Stimulated activated naive CD4-positive, alpha-beta T cell treated with Interleukin-2 at 50 U/mL for 16 hours (primary cell): ENCODE measurements around the gene MAP1B.

Experiments used
- DNase-seq: peaks from one replicate; lab custom pipeline; 2025; lab: John Stamatoyannopoulos, UW

MAP1B gene

GRCh38 chr5:72133212-72133990 lies 26.1 kb downstream of the MAP1B start:
- no peak for DNase-seq

- no peak for DNase-seq
Observed at GRCh38 chr5:72134226-72134899, 27.1 kb downstream of the MAP1B start.

GRCh38 chr5:72137826-72138409 lies 30.6 kb downstream of the MAP1B start:
- DNase-seq = no peak

GRCh38 chr5:72138943-72139521 lies 31.8 kb downstream of the MAP1B start:
- no peak for DNase-seq

- no peak for DNase-seq
Observed at GRCh38 chr5:72140711-72141110, 33.4 kb downstream of the MAP1B start.

GRCh38 chr5:72141440-72142355 lies 34.4 kb downstream of the MAP1B start:
- DNase-seq = no peak

- no peak for DNase-seq
Observed at GRCh38 chr5:72144762-72145161, 37.5 kb downstream of the MAP1B start.

GRCh38 chr5:72145348-72145747 lies 38.1 kb downstream of the MAP1B start:
- DNase-seq = no peak

- DNase-seq = no peak
Observed at GRCh38 chr5:72146056-72146455, 38.8 kb downstream of the MAP1B start.

GRCh38 chr5:72147569-72147968 lies 40.3 kb downstream of the MAP1B start:
- no peak for DNase-seq

GRCh38 chr5:72149742-72150141 lies 42.5 kb downstream of the MAP1B start:
- DNase-seq = no peak

- no peak for DNase-seq
Observed at GRCh38 chr5:72151169-72151568, 43.9 kb downstream of the MAP1B start.

- DNase-seq = no peak
Observed at GRCh38 chr5:72151646-72152045, 44.4 kb downstream of the MAP1B start.

- DNase-seq = no peak
Observed at GRCh38 chr5:72152545-72152944, 45.3 kb downstream of the MAP1B start.

GRCh38 chr5:72153551-72153950 lies 46.3 kb downstream of the MAP1B start:
- no peak for DNase-seq

GRCh38 chr5:72154076-72154756 lies 46.9 kb downstream of the MAP1B start:
- no peak for DNase-seq

- DNase-seq = no peak
Observed at GRCh38 chr5:72156946-72157624, 49.8 kb downstream of the MAP1B start.

- no peak for DNase-seq
Observed at GRCh38 chr5:72157625-72157962, 50.3 kb downstream of the MAP1B start.

GRCh38 chr5:72159501-72159911 lies 52.2 kb downstream of the MAP1B start:
- DNase-seq = no peak

GRCh38 chr5:72160329-72160728 lies 53.1 kb downstream of the MAP1B start:
- no peak for DNase-seq

GRCh38 chr5:72160959-72161358 lies 53.7 kb downstream of the MAP1B start:
- no peak for DNase-seq
